Subcutaneous preadipocyte (primary cell): ENCODE results near the gene DHPS. TPM values are rescaled to one million over a fixed set of nuclear protein-coding genes. Genes with fewer than 3 reads are reported as not detected.
A peak's percentile ranks its signal among the peaks of the same experiment; 100 is the strongest.

Experiments used
- small RNA-seq: library from RNA; depleted of rRNA; stranded (forward); fragments of <200 nt; gene quantifications from one replicate; pipeline ENCODE3, GENCODE V24; 2012
- total RNA-seq: library from RNA; depleted of rRNA; stranded (reverse); fragments of >200 nt; gene quantifications from 2 replicates; pipeline ENCODE4 v1.2.3, GENCODE V29; 2012

The DHPS gene
- 59.2 and 60.0 TPM in 2 replicates for total RNA-seq

GRCh38 chr19:12681074-12681987 lies at the start of gene DHPS:
Gene DHPS, minus strand, starts transcription at chr19:12681880. Its CDS starts 114 bp downstream, at chr19:12681766.

DNA sequence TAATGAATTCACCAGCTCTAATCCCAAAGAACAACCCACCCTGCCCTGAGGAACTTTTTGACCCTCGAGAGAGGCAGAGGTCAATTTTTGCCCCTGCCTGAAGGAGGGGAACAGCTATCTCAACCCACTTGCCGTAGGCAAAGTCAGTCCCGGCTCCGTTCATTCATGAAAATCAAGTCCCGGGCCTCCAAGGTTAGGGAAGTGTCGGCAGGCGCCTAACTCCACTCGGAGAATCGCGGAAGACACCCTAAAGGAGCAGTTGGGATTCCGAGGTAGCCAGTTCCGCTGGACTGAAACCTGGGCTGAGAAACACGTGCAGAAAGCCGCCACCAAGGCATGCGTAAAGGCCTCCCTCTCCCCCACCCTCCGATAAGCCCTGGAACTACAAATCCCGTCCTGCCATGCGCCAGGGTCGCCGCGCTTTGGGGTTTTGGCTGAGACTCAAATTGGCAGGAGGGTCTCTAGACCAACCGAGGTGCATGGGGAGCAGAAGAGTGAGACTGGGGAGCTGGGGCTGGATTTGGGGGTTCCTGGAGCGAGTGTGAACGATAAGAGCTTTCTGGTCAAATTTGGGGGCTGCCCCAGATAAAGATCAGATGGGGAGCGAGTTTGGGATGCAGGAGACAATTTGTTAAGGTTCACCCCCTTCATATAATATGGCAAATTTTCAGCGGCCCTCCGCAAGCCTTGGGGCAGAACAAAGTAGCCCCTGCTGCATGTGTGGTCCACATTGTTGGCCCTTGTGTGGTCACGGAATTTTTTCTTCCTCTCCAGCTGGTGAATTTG lies 42.2 kb upstream of the DHPS start, which contains the start of gene TNPO2:
Gene TNPO2, minus strand, starts transcription at position 292 of the 786 bp plus-strand sequence. CDS start 2,955 bp downstream, outside the sequence.

GRCh38 chr19:12696366-12697335 lies 15.0 kb upstream of the DHPS start, which contains the start of gene FBXW9:
Gene FBXW9, minus strand, starts transcription at chr19:12696631. Its CDS starts 50 bp downstream, at chr19:12696581.

DNA sequence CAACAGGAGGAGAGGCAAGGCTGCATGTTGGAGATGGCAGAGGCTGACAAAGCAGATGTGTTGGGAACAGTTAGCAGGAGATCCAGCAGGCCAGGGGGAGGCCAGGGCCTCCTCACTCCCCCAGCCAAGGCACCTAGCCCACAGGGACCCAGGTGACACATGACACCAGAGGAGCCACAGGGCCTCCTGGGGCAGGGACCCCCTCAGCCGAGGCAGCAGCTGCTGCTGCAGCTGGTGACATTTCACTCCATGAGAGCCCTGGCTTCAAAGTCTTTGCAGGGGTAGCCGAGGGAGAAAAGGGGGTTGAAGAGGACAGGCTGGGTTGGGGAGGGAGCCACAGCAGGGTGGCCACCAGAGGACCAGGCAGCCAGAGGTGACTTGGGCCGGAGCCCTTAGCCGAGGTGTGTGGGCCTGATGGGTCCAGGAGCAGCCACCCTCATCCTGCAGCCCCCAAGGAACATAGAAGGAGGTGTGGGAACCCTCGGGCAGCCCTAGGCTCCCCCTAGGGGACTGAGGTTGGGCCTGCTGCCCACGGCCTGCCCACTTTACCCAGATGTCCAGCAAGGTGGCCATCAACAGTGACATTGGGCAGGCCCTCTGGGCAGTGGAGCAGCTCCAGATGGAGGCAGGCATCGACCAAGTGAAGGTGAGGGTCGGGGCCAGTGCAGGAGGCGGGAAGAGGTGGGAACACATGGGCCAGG lies 6.0 kb upstream of the DHPS start, which contains the start of gene GNG14:
Gene GNG14, plus strand, starts transcription at position 503 of the 701 bp plus-strand sequence. Its CDS starts 51 bp downstream, at position 554.

GRCh38 chr19:12666265-12667048 lies 15.2 kb downstream of the DHPS start, which contains the start of the genes MAN2B1 and WDR83:
Gene MAN2B1, minus strand, starts transcription at chr19:12666742. Its CDS starts 41 bp downstream, at chr19:12666701.
Gene WDR83, plus strand, starts transcription at chr19:12666807. Its CDS starts 2,984 bp downstream, at chr19:12669791.

Small RNAs within 50 kb of the gene (small RNA-seq; reads per million reads assigned to genes)
- 22.7 reads per million, percentile 97 among the genes with 10 or more reads in this experiment for gene SNORD41

Other genes with a start within 250 kb of the DHPS start
- gene ZNF443, start 240.9 kb downstream of the DHPS start, total RNA-seq = 1.5 and 1.8 TPM in 2 replicates
- 1.4 and 1.8 TPM in 2 replicates for gene ZNF709, start 197.1 kb downstream of the DHPS start, total RNA-seq
- 3.3 and 4.0 TPM in 2 replicates for gene ZNF564, start 130.4 kb downstream of the DHPS start, total RNA-seq
- gene ZNF490, start 71.1 kb downstream of the DHPS start, total RNA-seq = 6.1 and 7.3 TPM in 2 replicates
- 10.3 and 12.7 TPM in 2 replicates for gene ZNF791, start 71.0 kb downstream of the DHPS start, total RNA-seq
- gene MAN2B1, start 15.1 kb downstream of the DHPS start, total RNA-seq = 27.4 and 41.2 TPM in 2 replicates
- gene WDR83, start 15.1 kb downstream of the DHPS start, total RNA-seq = 5.9 and 6.3 TPM in 2 replicates
- not detected in 2 replicates for gene GNG14, start 6.1 kb upstream of the DHPS start, total RNA-seq
- gene FBXW9, start 14.8 kb upstream of the DHPS start, total RNA-seq = 18.2 and 23.5 TPM in 2 replicates
- gene TNPO2, start 42.1 kb upstream of the DHPS start, total RNA-seq = 43.0 and 54.0 TPM in 2 replicates
- gene TRIR, start 52.8 kb upstream of the DHPS start, total RNA-seq = 131 and 163 TPM in 2 replicates
- 92.7 and 97.0 TPM in 2 replicates for gene GET3, start 55.6 kb upstream of the DHPS start, total RNA-seq
- gene BEST2, start 69.9 kb upstream of the DHPS start, total RNA-seq = not detected in 2 replicates
- gene HOOK2, start 93.7 kb upstream of the DHPS start, total RNA-seq = 6.8 and 7.7 TPM in 2 replicates
- gene JUNB, start 109.6 kb upstream of the DHPS start, total RNA-seq = 53.4 and 101 TPM in 2 replicates
- 91.5 and 105 TPM in 2 replicates for gene PRDX2, start 119.9 kb upstream of the DHPS start, total RNA-seq
- gene THSD8, start 120.2 kb upstream of the DHPS start, total RNA-seq = not detected in 2 replicates
- 33.6 and 41.9 TPM in 2 replicates for gene RNASEH2A, start 124.7 kb upstream of the DHPS start, total RNA-seq
- gene RTBDN, start 152.7 kb upstream of the DHPS start, total RNA-seq = not detected in 2 replicates
- gene MAST1, start 156.6 kb upstream of the DHPS start, total RNA-seq = 0.20 TPM in 1 of 2 replicates, not detected in the other
- gene DNASE2, start 199.6 kb upstream of the DHPS start, total RNA-seq = 13.5 and 14.0 TPM in 2 replicates
- 0.37 TPM in 1 of 2 replicates, not detected in the other for gene KLF1, start 205.3 kb upstream of the DHPS start, total RNA-seq
- gene GCDH, start 209.3 kb upstream of the DHPS start, total RNA-seq = 28.7 and 37.8 TPM in 2 replicates
- 0.20 and 0.73 TPM in 2 replicates for gene SYCE2, start 237.4 kb upstream of the DHPS start, total RNA-seq